Measurements from ENCODE around the gene ZNF516.

Gene ZNF516

GRCh38 chr18:76464281-76465259 is 30.5 kb downstream of the ZNF516 start:
- Histone ChIP-seq H3K4me3 (ENCODE audit: low read depth in 1 of 2, low read length in 2 of 2) (no peak overlapping the region), H3K9ac (ENCODE audit: low read length) (no peak overlapping the region), H3K27ac (ENCODE audit: low read depth, low read length) (no peak overlapping the region), H3K9me3 (ENCODE audit: low read length) (no peaks in the 10 kb centered on the region), H3K27me3 (ENCODE audit: control insufficient read depth in 1 of 2, insufficient read depth in 2 of 2, low read length in 2 of 2) (no peaks in the 10 kb centered on the region), H3K36me3 (ENCODE audit: insufficient read depth, low read length) (peaks cover 4% of the 10 kb centered on the region), H3K4me1 (ENCODE audit: insufficient read depth, low read length) (peaks cover 10% of the 10 kb centered on the region)

- H3K4me1 ChIP-seq (ENCODE audit: insufficient read depth, low read length), result peaks cover 14% of the 10 kb centered on the region
- H3K9ac ChIP-seq (ENCODE audit: low read length), result no peak overlapping the region
- H3K36me3 ChIP-seq (ENCODE audit: insufficient read depth, low read length), result peaks cover 4% of the 10 kb centered on the region
- no peak overlapping the region for H3K27ac ChIP-seq (ENCODE audit: low read depth, low read length)
- no peak overlapping the region for H3K4me3 ChIP-seq (ENCODE audit: low read depth in 1 of 2, low read length in 2 of 2)
- H3K9me3 ChIP-seq (ENCODE audit: low read length), result no peaks in the 10 kb centered on the region
- no peaks in the 10 kb centered on the region for H3K27me3 ChIP-seq (ENCODE audit: control insufficient read depth in 1 of 2, insufficient read depth in 2 of 2, low read length in 2 of 2)
These were observed 31.2 kb downstream of the ZNF516 start for GRCh38 chr18:76463872-76464271.

- no peaks in the 10 kb centered on the region for H3K9me3 ChIP-seq (ENCODE audit: low read length)
- peaks cover 14% of the 10 kb centered on the region for H3K4me1 ChIP-seq (ENCODE audit: insufficient read depth, low read length)
- no peak overlapping the region for H3K27ac ChIP-seq (ENCODE audit: low read depth, low read length)
- H3K27me3 ChIP-seq (ENCODE audit: control insufficient read depth in 1 of 2, insufficient read depth in 2 of 2, low read length in 2 of 2), result no peaks in the 10 kb centered on the region
- no peak overlapping the region for H3K9ac ChIP-seq (ENCODE audit: low read length)
- peaks cover 4% of the 10 kb centered on the region for H3K36me3 ChIP-seq (ENCODE audit: insufficient read depth, low read length)
- H3K4me3 ChIP-seq (ENCODE audit: low read depth in 1 of 2, low read length in 2 of 2), result no peak overlapping the region
These were observed 31.7 kb downstream of the ZNF516 start for GRCh38 chr18:76463358-76463757.

- H3K9ac ChIP-seq (ENCODE audit: low read length), result no peak overlapping the region
- peaks cover 4% of the 10 kb centered on the region for H3K36me3 ChIP-seq (ENCODE audit: insufficient read depth, low read length)
- H3K27me3 ChIP-seq (ENCODE audit: control insufficient read depth in 1 of 2, insufficient read depth in 2 of 2, low read length in 2 of 2), result no peaks in the 10 kb centered on the region
- no peak overlapping the region for H3K27ac ChIP-seq (ENCODE audit: low read depth, low read length)
- H3K4me3 ChIP-seq (ENCODE audit: low read depth in 1 of 2, low read length in 2 of 2), result no peak overlapping the region
- H3K9me3 ChIP-seq (ENCODE audit: low read length), result no peaks in the 10 kb centered on the region
- H3K4me1 ChIP-seq (ENCODE audit: insufficient read depth, low read length), result peaks cover 14% of the 10 kb centered on the region
These were observed 32.7 kb downstream of the ZNF516 start for GRCh38 chr18:76462326-76462694.

GRCh38 chr18:76461692-76462325 is 33.2 kb downstream of the ZNF516 start:
- Histone ChIP-seq H3K4me1 (ENCODE audit: insufficient read depth, low read length) (peaks cover 14% of the 10 kb centered on the region), H3K27ac (ENCODE audit: low read depth, low read length) (no peak overlapping the region), H3K9ac (ENCODE audit: low read length) (no peak overlapping the region), H3K9me3 (ENCODE audit: low read length) (no peaks in the 10 kb centered on the region), H3K36me3 (ENCODE audit: insufficient read depth, low read length) (peaks cover 4% of the 10 kb centered on the region), H3K27me3 (ENCODE audit: control insufficient read depth in 1 of 2, insufficient read depth in 2 of 2, low read length in 2 of 2) (no peaks in the 10 kb centered on the region), H3K4me3 (ENCODE audit: low read depth in 1 of 2, low read length in 2 of 2) (no peak overlapping the region)

- H3K36me3 ChIP-seq (ENCODE audit: insufficient read depth, low read length), result peaks cover 4% of the 10 kb centered on the region
These were observed 33.9 kb downstream of the ZNF516 start for GRCh38 chr18:76461148-76461547.

GRCh38 chr18:76460482-76460881 is 34.6 kb downstream of the ZNF516 start:
- Histone ChIP-seq H3K36me3 (ENCODE audit: insufficient read depth, low read length) (peaks cover 4% of the 10 kb centered on the region), H3K27ac (ENCODE audit: low read depth, low read length) (peak overlapping the region; percentile 49), H3K9ac (ENCODE audit: low read length) (no peak overlapping the region), H3K4me3 (ENCODE audit: low read depth in 1 of 2, low read length in 2 of 2) (no peak overlapping the region), H3K27me3 (ENCODE audit: control insufficient read depth in 1 of 2, insufficient read depth in 2 of 2, low read length in 2 of 2) (no peaks in the 10 kb centered on the region), H3K4me1 (ENCODE audit: insufficient read depth, low read length) (peaks cover 18% of the 10 kb centered on the region), H3K9me3 (ENCODE audit: low read length) (no peaks in the 10 kb centered on the region)

More at GRCh38 chr18:76461148-76461547, 33.9 kb downstream of the ZNF516 start:
- peaks cover 14% of the 10 kb centered on the region for H3K4me1 ChIP-seq (ENCODE audit: insufficient read depth, low read length)
- no peak overlapping the region for H3K9ac ChIP-seq (ENCODE audit: low read length)
- no peaks in the 10 kb centered on the region for H3K9me3 ChIP-seq (ENCODE audit: low read length)
- no peak overlapping the region for H3K27ac ChIP-seq (ENCODE audit: low read depth, low read length)
- no peaks in the 10 kb centered on the region for H3K27me3 ChIP-seq (ENCODE audit: control insufficient read depth in 1 of 2, insufficient read depth in 2 of 2, low read length in 2 of 2)
- no peak overlapping the region for H3K4me3 ChIP-seq (ENCODE audit: low read depth in 1 of 2, low read length in 2 of 2)

GRCh38 chr18:76459687-76460350 is 35.2 kb downstream of the ZNF516 start:
- H3K4me3 ChIP-seq (ENCODE audit: low read depth in 1 of 2, low read length in 2 of 2), result peak overlapping the region in 1 of 2 donors; percentile 41
- H3K27ac ChIP-seq (ENCODE audit: low read depth, low read length), result peak overlapping the region; percentile 49
- H3K27me3 ChIP-seq (ENCODE audit: control insufficient read depth in 1 of 2, insufficient read depth in 2 of 2, low read length in 2 of 2), result no peaks in the 10 kb centered on the region
- H3K9me3 ChIP-seq (ENCODE audit: low read length), result no peaks in the 10 kb centered on the region
- H3K4me1 ChIP-seq (ENCODE audit: insufficient read depth, low read length), result peaks cover 24% of the 10 kb centered on the region
- H3K36me3 ChIP-seq (ENCODE audit: insufficient read depth, low read length), result peaks cover 4% of the 10 kb centered on the region
- no peak overlapping the region for H3K9ac ChIP-seq (ENCODE audit: low read length)

- peak overlapping the region in 1 of 2 donors; percentile 41 for H3K4me3 ChIP-seq (ENCODE audit: low read depth in 1 of 2, low read length in 2 of 2)
- peaks cover 30% of the 10 kb centered on the region for H3K4me1 ChIP-seq (ENCODE audit: insufficient read depth, low read length)
These were observed 35.7 kb downstream of the ZNF516 start for GRCh38 chr18:76459312-76459686.

GRCh38 chr18:76458522-76459311 is 36.3 kb downstream of the ZNF516 start:
- peaks cover 4% of the 10 kb centered on the region for H3K36me3 ChIP-seq (ENCODE audit: insufficient read depth, low read length)
- no peaks in the 10 kb centered on the region for H3K27me3 ChIP-seq (ENCODE audit: control insufficient read depth in 1 of 2, insufficient read depth in 2 of 2, low read length in 2 of 2)
- H3K4me1 ChIP-seq (ENCODE audit: insufficient read depth, low read length), result peaks cover 36% of the 10 kb centered on the region
- H3K9ac ChIP-seq (ENCODE audit: low read length), result no peak overlapping the region
- H3K9me3 ChIP-seq (ENCODE audit: low read length), result no peaks in the 10 kb centered on the region
- H3K27ac ChIP-seq (ENCODE audit: low read depth, low read length), result peak overlapping the region; percentile 17
- peak overlapping the region in 1 of 2 donors; percentile 41 for H3K4me3 ChIP-seq (ENCODE audit: low read depth in 1 of 2, low read length in 2 of 2)

More at GRCh38 chr18:76459312-76459686, 35.7 kb downstream of the ZNF516 start:
- peak overlapping the region; percentile 17 for H3K27ac ChIP-seq (ENCODE audit: low read depth, low read length)
- H3K9ac ChIP-seq (ENCODE audit: low read length), result no peak overlapping the region
- peaks cover 4% of the 10 kb centered on the region for H3K36me3 ChIP-seq (ENCODE audit: insufficient read depth, low read length)
- H3K9me3 ChIP-seq (ENCODE audit: low read length), result no peaks in the 10 kb centered on the region
- H3K27me3 ChIP-seq (ENCODE audit: control insufficient read depth in 1 of 2, insufficient read depth in 2 of 2, low read length in 2 of 2), result no peaks in the 10 kb centered on the region
